Body of pancreas (tissue), 4 donors: ENCODE measurements around the gene IL12A. TPM values are rescaled to one million over a fixed set of nuclear protein-coding genes. Genes with fewer than 3 reads are reported as not detected.
A peak's percentile ranks its signal among the peaks of the same experiment; 100 is the strongest.

Experiments used
- ATAC-seq: fragments of 150-250 bp; one replicate; pipeline ENCODE4 v1.9.1; 2016
- DNase-seq, 4 donors: peaks; one replicate each; pipeline ENCODE4 v3.0.0-alpha.2; 2019
- H3K27ac ChIP-seq, 4 donors: fragments of 200-600 bp; sonication (generic); 1 replicate in 3 of 4; 2 replicates in 1 of 4; pipeline versions ENCODE4 v1.5.1 to v1.6.1; 2016 to 2019; ENCODE audit warnings: mild to moderate bottlenecking in 1 of 4, mixed read lengths in 1 of 4, moderate library complexity in 1 of 4
- H3K27me3 ChIP-seq, 2 donors: fragments of 200-600 bp; sonication (generic); one replicate each; pipeline ENCODE4 v1.6.0; 2016; ENCODE audit warnings: mild to moderate bottlenecking in 1 of 2
- H3K36me3 ChIP-seq, 2 donors: fragments of 200-600 bp; sonication (generic); replicated peaks in 1 of 2; 2 replicates each; pipeline ENCODE4 v1.5.1; 2016; ENCODE audit warnings: low read depth in 2 of 2; ENCODE audit not compliant: insufficient read depth in 1 of 2
- H3K4me1 ChIP-seq: fragments of 200-600 bp; sonication (generic); one replicate; pipeline ENCODE4 v1.6.0; 2016
- H3K4me3 ChIP-seq, 2 donors: fragments of 200-600 bp; sonication (generic); 1 replicate in 1 of 2; 2 replicates in 1 of 2; pipeline ENCODE4 v1.5.1; 2016 to 2019
- H3K9me3 ChIP-seq, 3 donors: fragments of 200-600 bp; sonication (generic); 1 replicate in 2 of 3; 2 replicates in 1 of 3; pipeline ENCODE4 v1.5.1; 2016
- CTCF ChIP-seq, 7 experiments: fragments of 450-650 bp in 4 of 7; fragments of 200-600 bp in 3 of 7; sonication (generic) in 3 of 7; IDR thresholded peaks; one replicate each; pipeline ENCODE4 v1.5.1; 2016 to 2019; ENCODE audit warnings: antibody characterized with exemption in 7 of 7
- POLR2A ChIP-seq, 3 donors: fragments of 450-650 bp; IDR thresholded peaks; one replicate each; pipeline ENCODE4 v1.6.1; 2016; ENCODE audit warnings: antibody characterized with exemption in 3 of 3, mild to moderate bottlenecking in 2 of 3
- WGBS, 2 donors: methylation state at CpG; one replicate each; pipeline ENCODE4 v1.1.5; 2017; 5-methylcytosine and 5-hydroxymethylcytosine counted together
- intact Hi-C: fragments of 100-400 bp; cut with DNase I; formaldehyde crosslinking; loops from one replicate; pipeline ENCODE4 v1.15.1; 2023
- total RNA-seq, 2 donors: library from RNA; depleted of rRNA; stranded (reverse); fragments of >200 nt; gene quantifications; one replicate each; pipeline ENCODE4 v1.1.0, GENCODE V29; 2016

IL12A gene
- total RNA-seq, 2 donors from 2014 or later = 0.26 to 1.6 TPM

GRCh38 chr3:160003520-160004128 is 15.0 kb downstream of the IL12A start:
- Histone ChIP-seq H3K4me1 (no peaks in the 10 kb centered on the region), H3K27ac (no peak overlapping the region), H3K36me3 (no peaks in the 10 kb centered on the region), H3K27me3 (no peaks in the 10 kb centered on the region), H3K9me3 (no peaks in the 10 kb centered on the region), H3K4me3 (no peak overlapping the region)
- intact Hi-C loops = loop anchor here (10.0 kb wide), 1 partner anchor 119 kb away; no protein-coding TSS in a partner anchor
- no peak for TF ChIP-seq POLR2A (IDR thresholded peaks at IDR 0.05)
- peak; percentile 24 to 52 (median 38) for TF ChIP-seq CTCF (IDR thresholded peaks at IDR 0.05)
- peak; percentile 31 to 59 (median 41) for DNase-seq
- ATAC-seq = peak; percentile 50
- WGBS, 2 donors = 19 to 23% methylated on average over 2 of the region's 2 CpGs

DNA sequence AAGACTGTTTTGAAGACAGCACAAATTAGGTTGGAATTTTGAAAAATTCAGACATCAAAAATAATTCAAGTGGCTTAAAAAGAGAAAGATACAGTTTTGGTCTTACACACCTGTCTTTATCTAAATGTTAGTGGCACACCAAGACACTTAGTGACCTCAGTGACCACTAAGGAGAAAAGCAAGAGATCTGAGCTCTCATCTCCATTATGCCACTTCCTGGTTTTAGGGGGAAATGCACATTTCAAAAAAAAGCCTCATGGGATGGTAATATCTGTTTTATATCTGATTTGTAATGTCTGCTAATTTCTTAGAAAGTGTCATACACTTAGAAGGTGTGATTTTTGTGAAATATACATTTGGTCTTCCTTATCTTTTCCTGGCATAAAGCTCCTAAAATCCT is 16.4 kb downstream of the IL12A start:
- intact Hi-C loops = loop anchor here (10.0 kb wide), 1 partner anchor 120 kb away; no protein-coding TSS in a partner anchor
- Histone ChIP-seq H3K27me3 (no peaks in the 10 kb centered on the region), H3K27ac (no peak overlapping the region), H3K36me3 (no peaks in the 10 kb centered on the region), H3K9me3 (no peaks in the 10 kb centered on the region), H3K4me3 (no peak overlapping the region), H3K4me1 (no peaks in the 10 kb centered on the region)
- ATAC-seq (no peak), DNase-seq (no peak)
- TF ChIP-seq CTCF (IDR thresholded peaks at IDR 0.05) (no peak), POLR2A (IDR thresholded peaks at IDR 0.05) (no peak)

GRCh38 chr3:160006282-160007163 is 17.9 kb downstream of the IL12A start:
- H3K27me3 ChIP-seq = no peaks in the 10 kb centered on the region
- intact Hi-C loops = loop anchor here (10.0 kb wide), 1 partner anchor 122 kb away; no protein-coding TSS in a partner anchor

GRCh38 chr3:160008961-160009360 is 20.3 kb downstream of the IL12A start:
- H3K4me1 ChIP-seq = no peaks in the 10 kb centered on the region
- no peaks in the 10 kb centered on the region for H3K36me3 ChIP-seq
- no peaks in the 10 kb centered on the region for H3K27me3 ChIP-seq
- H3K9me3 ChIP-seq = no peaks in the 10 kb centered on the region
- intact Hi-C loops = loop anchor here (10.0 kb wide), 1 partner anchor 124 kb away; no protein-coding TSS in a partner anchor
- TF ChIP-seq CTCF (IDR thresholded peaks at IDR 0.05) = no peak
- TF ChIP-seq POLR2A (IDR thresholded peaks at IDR 0.05) = no peak
- H3K27ac ChIP-seq = no peak overlapping the region
- WGBS, 2 donors = 41 to 44% methylated on average over 4 of the region's 4 CpGs
- H3K4me3 ChIP-seq = no peak overlapping the region
- ATAC-seq (no peak), DNase-seq (no peak)

More at GRCh38 chr3:160006282-160007163, 17.9 kb downstream of the IL12A start:
- Histone ChIP-seq H3K27ac (no peak overlapping the region), H3K9me3 (no peaks in the 10 kb centered on the region), H3K4me3 (no peak overlapping the region), H3K4me1 (no peaks in the 10 kb centered on the region), H3K36me3 (no peaks in the 10 kb centered on the region)
- no peak for TF ChIP-seq POLR2A (IDR thresholded peaks at IDR 0.05)
- peak; percentile 62 to 76 (median 74) for TF ChIP-seq CTCF (IDR thresholded peaks at IDR 0.05)
- WGBS, 2 donors = 0 to 10% methylated on average over 3 of the region's 3 CpGs
- DNase-seq (peak; percentile 35 to 54 (median 48)), ATAC-seq (peak; percentile 74)
